Kidney (tissue), 14 donors: ENCODE measurements around the gene BHLHA15. TPM values are rescaled to one million over a fixed set of nuclear protein-coding genes. Genes with fewer than 3 reads are reported as not detected.

Source experiments
- DNase-seq, 5 donors: peaks; one replicate each; pipeline ENCODE4 v3.0.0-alpha.2; 2013 to 2020
- FAIRE-seq: peaks from 2 replicates; lab custom pipeline; 2012; peaks lifted over from hg19 to GRCh38; lab: Jason Lieb, UNC
- H3K27ac ChIP-seq, 2 donors: one replicate each; pipeline ENCODE4 v1.7.0; 2013; ENCODE audit warnings: low read depth in 2 of 2, low read length in 2 of 2, inconsistent platforms in 1 of 2
- H3K27me3 ChIP-seq: one replicate; pipeline ENCODE4 v1.7.1; 2013; ENCODE audit warnings: low read length, inconsistent platforms; ENCODE audit not compliant: control insufficient read depth, insufficient read depth
- H3K36me3 ChIP-seq, 3 donors: one replicate each; pipeline versions ENCODE4 v1.7.0 to v1.7.1; 2013; ENCODE audit warnings: low read length in 3 of 3, control low read depth in 1 of 3, inconsistent platforms in 1 of 3; ENCODE audit not compliant: insufficient read depth in 3 of 3, control insufficient read depth in 2 of 3
- H3K4me1 ChIP-seq, 3 donors: one replicate each; pipeline versions ENCODE4 v1.7.0 to v1.7.1; 2013; ENCODE audit warnings: low read length in 3 of 3, inconsistent platforms in 1 of 3, low read depth in 1 of 3; ENCODE audit not compliant: control insufficient read depth in 2 of 3, insufficient read depth in 2 of 3
- H3K4me3 ChIP-seq, 3 donors: one replicate each; pipeline versions ENCODE4 v1.7.0 to v1.8.1; 2013; ENCODE audit warnings: low read length in 3 of 3, control low read depth in 1 of 3, inconsistent platforms in 1 of 3
- H3K9ac ChIP-seq, 3 donors: one replicate each; pipeline versions ENCODE4 v1.7.0 to v1.7.1; 2013; ENCODE audit warnings: low read length in 3 of 3, control low read depth in 1 of 3, inconsistent platforms in 1 of 3
- H3K9me3 ChIP-seq, 3 donors: one replicate each; pipeline versions ENCODE4 v1.7.0 to v1.7.1; 2013; ENCODE audit warnings: low read length in 3 of 3, control low read depth in 1 of 3, inconsistent platforms in 1 of 3; ENCODE audit not compliant: control insufficient read depth in 2 of 3, insufficient read depth in 1 of 3
- intact Hi-C: fragments of 100-400 bp; cut with DNase I; formaldehyde crosslinking; loops from one replicate; pipeline ENCODE4 v1.11.1; 2022
- polyA plus RNA-seq: library from polyadenylated mRNA; stranded (reverse); fragments of 350-450 nt; fragmentation: Illumina TruSeq; extraction: RNeasy Lipid Tissue Mini Kit (QIAGEN cat#74804); gene quantifications from one replicate; pipeline ENCODE4 v1.2.3, GENCODE V29; 2014; ENCODE audit warnings: low read depth, low replicate concordance; ENCODE audit not compliant: insufficient read depth
- total RNA-seq: library from RNA; stranded (reverse); fragmentation: NEBNext Ultra II Directional; extraction: Animal tissue kit (Norgen Biotek cat#: 25700); gene quantifications from one replicate; pipeline ENCODE4 v1.2.1, GENCODE V29; 2021
- TF ChIP-seq, protein P1 (sequence below): IDR thresholded peaks from 3 replicates; pipeline ENCODE4 v1.5.1; 2012; ENCODE audit warnings: mild to moderate bottlenecking, moderate library complexity, borderline replicate concordance; ENCODE audit not compliant: insufficient read depth; ENCODE audit errors: extremely low read depth
- donor health status: control.
- donor health status: control.
- donor health status: control.
- donor health status: control.
- donor health status: control.
- donor health status: DM: yes; HTN: yes; CAD: no.
- donor health status: Normal renal cell carcinoma (clear cell type).

Gene BHLHA15
- total and polyA plus RNA-seq, 2 donors from 2014 or later, result 3.1 TPM; not detected in 1

DNA sequence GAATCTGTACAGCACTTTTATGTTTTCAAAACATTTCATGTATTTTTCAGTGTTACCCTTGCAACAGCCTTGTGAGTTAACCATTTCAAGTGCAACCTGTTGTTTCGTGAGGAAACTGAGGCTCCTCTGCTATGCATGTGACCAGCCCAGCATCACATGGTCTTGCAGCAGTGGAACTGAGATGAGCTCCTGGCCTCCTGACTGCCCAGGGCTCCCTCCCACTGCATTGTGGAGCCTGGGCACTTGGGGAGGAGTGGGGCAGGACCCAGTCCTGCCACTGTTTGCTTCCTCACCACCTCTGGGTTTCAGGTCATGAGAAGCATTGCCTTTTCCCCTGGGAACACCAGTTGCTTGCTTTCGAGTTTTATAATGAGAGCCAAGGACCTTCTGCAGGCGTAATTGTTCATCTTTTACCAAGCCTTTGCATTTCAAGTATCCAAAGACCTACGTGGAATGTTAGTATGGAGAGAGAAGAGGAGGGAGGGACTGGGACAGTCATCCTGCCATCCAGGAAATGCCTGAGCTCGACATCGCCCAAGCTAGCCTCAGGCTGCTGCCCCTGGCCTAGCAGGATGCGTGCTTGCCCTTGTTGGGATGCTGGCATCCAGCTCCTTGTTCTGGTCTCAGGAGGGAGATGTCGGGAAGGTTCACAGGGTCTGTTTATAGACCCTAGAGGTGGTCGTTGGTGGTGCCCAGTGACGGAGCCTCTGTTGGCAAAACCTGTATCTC, 32.3 kb upstream of the BHLHA15 start:
- H3K4me1 ChIP-seq, result no peaks in the 10 kb centered on the region
- no peak for FAIRE-seq
- no peaks in the 10 kb centered on the region for H3K27me3 ChIP-seq

DNA sequence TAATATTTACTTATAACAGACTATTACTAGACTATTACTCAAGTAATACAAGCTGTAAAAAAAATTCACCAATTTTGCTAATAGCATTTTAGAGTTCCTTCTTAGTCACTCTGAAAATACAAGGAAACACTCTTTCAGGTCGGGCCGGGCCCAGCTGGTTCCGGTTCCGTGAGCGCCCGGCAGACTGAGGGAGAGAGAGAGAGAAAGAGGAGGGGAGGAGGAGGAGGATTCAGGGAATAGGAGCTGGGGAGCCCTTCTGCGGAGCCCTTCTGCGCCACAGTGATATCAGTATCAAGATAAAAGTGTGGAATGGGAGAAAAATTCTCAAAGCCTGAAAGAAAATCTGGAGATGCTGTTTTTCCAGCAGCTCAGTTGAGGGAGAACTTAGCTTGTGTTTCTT, 30.5 kb upstream of the BHLHA15 start:
- Histone ChIP-seq H3K4me1 (no peaks in the 10 kb centered on the region), H3K27me3 (no peaks in the 10 kb centered on the region), H3K27ac (no peak overlapping the region), H3K36me3 (peaks cover 0 to 5% (median 0%) of the 10 kb centered on the region in 3 donors), H3K4me3 (no peak overlapping the region), H3K9ac (no peak overlapping the region), H3K9me3 (no peaks in the 10 kb centered on the region)
- intact Hi-C loops, result no loop called here
- TF ChIP-seq, protein P1, sequence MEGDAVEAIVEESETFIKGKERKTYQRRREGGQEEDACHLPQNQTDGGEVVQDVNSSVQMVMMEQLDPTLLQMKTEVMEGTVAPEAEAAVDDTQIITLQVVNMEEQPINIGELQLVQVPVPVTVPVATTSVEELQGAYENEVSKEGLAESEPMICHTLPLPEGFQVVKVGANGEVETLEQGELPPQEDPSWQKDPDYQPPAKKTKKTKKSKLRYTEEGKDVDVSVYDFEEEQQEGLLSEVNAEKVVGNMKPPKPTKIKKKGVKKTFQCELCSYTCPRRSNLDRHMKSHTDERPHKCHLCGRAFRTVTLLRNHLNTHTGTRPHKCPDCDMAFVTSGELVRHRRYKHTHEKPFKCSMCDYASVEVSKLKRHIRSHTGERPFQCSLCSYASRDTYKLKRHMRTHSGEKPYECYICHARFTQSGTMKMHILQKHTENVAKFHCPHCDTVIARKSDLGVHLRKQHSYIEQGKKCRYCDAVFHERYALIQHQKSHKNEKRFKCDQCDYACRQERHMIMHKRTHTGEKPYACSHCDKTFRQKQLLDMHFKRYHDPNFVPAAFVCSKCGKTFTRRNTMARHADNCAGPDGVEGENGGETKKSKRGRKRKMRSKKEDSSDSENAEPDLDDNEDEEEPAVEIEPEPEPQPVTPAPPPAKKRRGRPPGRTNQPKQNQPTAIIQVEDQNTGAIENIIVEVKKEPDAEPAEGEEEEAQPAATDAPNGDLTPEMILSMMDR, result no peak
- no peak for DNase-seq
- no peak for FAIRE-seq

More for the DNA sequence above, 32.3 kb upstream of the BHLHA15 start:
- DNase-seq, result no peak
- no peak overlapping the region for H3K27ac ChIP-seq
- no peak overlapping the region for H3K4me3 ChIP-seq
- TF ChIP-seq, protein P1, result no peak
- H3K9me3 ChIP-seq, result no peaks in the 10 kb centered on the region
- no peak overlapping the region for H3K9ac ChIP-seq
- intact Hi-C loops, result no loop called here
- peaks cover 0 to 19% (median 4%) of the 10 kb centered on the region in 3 donors for H3K36me3 ChIP-seq

DNA sequence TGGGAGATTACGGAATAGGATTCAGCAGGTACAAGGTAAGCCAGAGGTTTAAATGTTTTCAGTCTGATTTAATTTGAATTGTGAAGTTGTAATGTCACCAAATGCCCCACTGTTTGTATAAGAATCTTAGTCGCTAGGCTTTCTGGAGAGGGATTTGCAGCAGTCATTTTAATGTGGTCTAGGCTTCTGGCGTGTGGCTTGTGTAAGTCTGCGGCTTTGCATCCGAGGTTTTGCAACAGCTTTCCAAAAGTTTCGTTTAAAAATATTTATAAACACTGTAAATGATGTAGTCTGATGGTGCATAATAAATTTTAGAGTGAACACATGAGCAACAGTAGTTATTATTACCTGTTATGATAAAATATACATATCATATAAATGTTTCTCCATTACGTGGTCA, 26.1 kb upstream of the BHLHA15 start:
- DNase-seq (no peak), FAIRE-seq (no peak)
- Histone ChIP-seq H3K4me1 (no peaks in the 10 kb centered on the region), H3K27me3 (no peaks in the 10 kb centered on the region), H3K9ac (no peak overlapping the region), H3K27ac (no peak overlapping the region), H3K36me3 (no peaks in the 10 kb centered on the region), H3K4me3 (no peak overlapping the region), H3K9me3 (no peaks in the 10 kb centered on the region)
- intact Hi-C loops, result no loop called here
- TF ChIP-seq, protein P1, result no peak
